ENCODE data around the gene CDK3. TPM values are rescaled to one million over a fixed set of nuclear protein-coding genes. Genes with fewer than 3 reads are reported as not detected.
"Not testable (repeated sequence)": the region's sequence is repeated elsewhere in the genome, so short reads cannot be mapped to it uniquely, and the experiment has no call there.

Gene CDK3
- total and polyA plus RNA-seq, 2 donors (not counting 1 experiment from before 2014, with no cell fraction given): 15.0 to 20.5 TPM

DNA sequence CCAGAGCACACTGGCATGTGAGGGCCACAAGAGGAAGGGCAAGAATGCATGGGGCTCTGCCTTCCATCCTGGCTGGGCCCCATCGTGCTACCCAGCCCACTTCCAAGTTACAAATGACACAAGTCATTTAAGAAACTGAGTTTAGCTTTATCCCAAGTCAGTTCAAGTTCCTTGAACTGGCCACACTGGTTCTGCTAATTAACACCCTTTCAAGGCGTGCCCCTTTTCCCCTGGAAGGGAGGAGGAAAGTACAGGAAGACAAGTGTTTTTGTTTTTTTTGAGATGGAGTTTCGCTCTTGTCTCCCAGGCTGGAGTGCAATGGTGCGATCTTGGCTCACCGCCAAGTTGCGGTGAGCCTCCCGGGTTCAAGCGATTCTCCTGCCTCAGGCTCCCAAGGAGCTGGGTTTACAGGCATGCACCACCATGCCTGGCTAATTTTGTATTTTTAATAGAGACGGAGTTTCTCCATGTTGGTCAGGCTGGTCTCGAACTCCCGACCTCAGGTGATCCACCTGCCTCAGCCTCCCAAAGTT is 43.9 kb downstream of the CDK3 start:
- ATAC-seq (ENCODE audit: low read depth); H3K27me3 Mint-ChIP-seq; H3K79me2 ChIP-seq (ENCODE audit: control insufficient read depth, insufficient read depth, low read length); H3K4me1 ChIP-seq (ENCODE audit: control insufficient read depth in 2 of 2, insufficient read depth in 2 of 2, low read length in 2 of 2); H2AFZ ChIP-seq (ENCODE audit: insufficient read depth, low read depth, low read length, poor library complexity, severe bottlenecking); H3K4me3 ChIP-seq (ENCODE audit: control extremely low read depth in 1 of 5, extremely low read depth in 1 of 5, insufficient read depth in 1 of 5, low read depth in 2 of 5, low read length in 4 of 5); CTCF ChIA-PET; H4K20me1 ChIP-seq (ENCODE audit: control insufficient read depth, insufficient read depth, low read length, poor library complexity, severe bottlenecking); H3K27ac Mint-ChIP-seq; H3K4me3 Mint-ChIP-seq; DNase-seq; H3K27ac ChIP-seq (ENCODE audit: low read length in 2 of 2); H3K9me3 Mint-ChIP-seq (ENCODE audit: insufficient read depth); H3K9me3 ChIP-seq (ENCODE audit: control extremely low read depth in 1 of 3, control insufficient read depth in 2 of 3, insufficient read depth in 1 of 3, low read length in 2 of 3); H3K27me3 ChIP-seq (replicated peaks in 1 of 4; ENCODE audit: control extremely low read depth in 1 of 4, control insufficient read depth in 3 of 4, insufficient read depth in 4 of 4, low read length in 3 of 4); H3K4me1 Mint-ChIP-seq; POLR2A ChIA-PET; intact Hi-C loops (cut with micrococcal nuclease); H3K9ac ChIP-seq (ENCODE audit: low read length); H3K4me2 ChIP-seq (replicated peaks; ENCODE audit: low read depth, low read length, poor library complexity, severe bottlenecking): not testable (repeated sequence)
- WGBS (ENCODE audit: insufficient coverage): 100% methylated on average over 6 of the region's 11 CpGs
- peaks cover 29 to 93% of the 10 kb centered on the region in 2 experiments for H3K36me3 ChIP-seq (replicated peaks in 1 of 2; ENCODE audit: control extremely low read depth in 1 of 2, control insufficient read depth in 1 of 2, extremely low read depth in 1 of 2, insufficient read depth in 2 of 2, low read length in 1 of 2)

DNA sequence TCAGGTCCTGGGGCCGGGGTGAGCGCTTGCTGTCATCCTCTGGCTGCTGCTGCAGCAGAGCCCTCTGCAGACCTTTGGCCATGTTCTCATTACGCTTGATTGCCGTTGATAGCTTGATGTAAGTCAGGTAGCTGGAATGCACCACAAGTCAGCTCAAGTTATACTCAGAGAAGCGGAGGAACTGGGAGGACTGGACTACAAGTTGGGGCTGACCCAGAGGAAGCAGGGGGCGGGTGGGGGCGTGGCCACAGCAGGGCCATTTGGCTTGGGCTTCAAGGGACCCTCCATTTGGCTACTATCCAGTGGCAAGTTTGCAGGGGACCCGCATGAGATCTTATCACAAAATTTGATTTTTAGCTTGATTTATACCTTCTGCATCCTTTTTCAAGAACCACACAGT is 45.4 kb downstream of the CDK3 start:
- 95% methylated on average over 6 of the region's 8 CpGs for WGBS (ENCODE audit: insufficient coverage)
- H3K79me2 ChIP-seq (ENCODE audit: control insufficient read depth, insufficient read depth, low read length): peaks cover 4% of the 10 kb centered on the region
- Mint-ChIP-seq H3K27ac (no peak overlapping the region), H3K27me3 (no peaks in the 10 kb centered on the region), H3K4me1 (peaks cover 6% of the 10 kb centered on the region), H3K9me3 (ENCODE audit: insufficient read depth) (no peaks in the 10 kb centered on the region), H3K4me3 (no peak overlapping the region)
- CTCF ChIA-PET: interaction anchor here (0.6 to 1.2 kb wide), 3 partner anchors 15 to 206 kb away, joined by 3 to 4 read pairs (median 3); no protein-coding TSS in a partner anchor
- H3K4me1 ChIP-seq (ENCODE audit: control insufficient read depth in 2 of 2, insufficient read depth in 2 of 2, low read length in 2 of 2): no peaks in the 10 kb centered on the region
- no peak overlapping the region for H3K27ac ChIP-seq (ENCODE audit: low read length in 2 of 2)
- no peaks in the 10 kb centered on the region for H3K27me3 ChIP-seq (replicated peaks in 1 of 4; ENCODE audit: control extremely low read depth in 1 of 4, control insufficient read depth in 3 of 4, insufficient read depth in 4 of 4, low read length in 3 of 4)
- DNase-seq (no peak), ATAC-seq (ENCODE audit: low read depth) (no peak)
- H3K9ac ChIP-seq (ENCODE audit: low read length): no peak overlapping the region
- TF ChIP-seq EZH2 (IDR thresholded peaks at IDR 0.05; ENCODE audit: borderline replicate concordance, insufficient read depth, low read depth, low read length, poor library complexity, severe bottlenecking): no peak
- TF ChIP-seq, protein P1, sequence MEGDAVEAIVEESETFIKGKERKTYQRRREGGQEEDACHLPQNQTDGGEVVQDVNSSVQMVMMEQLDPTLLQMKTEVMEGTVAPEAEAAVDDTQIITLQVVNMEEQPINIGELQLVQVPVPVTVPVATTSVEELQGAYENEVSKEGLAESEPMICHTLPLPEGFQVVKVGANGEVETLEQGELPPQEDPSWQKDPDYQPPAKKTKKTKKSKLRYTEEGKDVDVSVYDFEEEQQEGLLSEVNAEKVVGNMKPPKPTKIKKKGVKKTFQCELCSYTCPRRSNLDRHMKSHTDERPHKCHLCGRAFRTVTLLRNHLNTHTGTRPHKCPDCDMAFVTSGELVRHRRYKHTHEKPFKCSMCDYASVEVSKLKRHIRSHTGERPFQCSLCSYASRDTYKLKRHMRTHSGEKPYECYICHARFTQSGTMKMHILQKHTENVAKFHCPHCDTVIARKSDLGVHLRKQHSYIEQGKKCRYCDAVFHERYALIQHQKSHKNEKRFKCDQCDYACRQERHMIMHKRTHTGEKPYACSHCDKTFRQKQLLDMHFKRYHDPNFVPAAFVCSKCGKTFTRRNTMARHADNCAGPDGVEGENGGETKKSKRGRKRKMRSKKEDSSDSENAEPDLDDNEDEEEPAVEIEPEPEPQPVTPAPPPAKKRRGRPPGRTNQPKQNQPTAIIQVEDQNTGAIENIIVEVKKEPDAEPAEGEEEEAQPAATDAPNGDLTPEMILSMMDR (IDR thresholded peaks at IDR 0.05): no peak
- H2AFZ ChIP-seq (ENCODE audit: insufficient read depth, low read depth, low read length, poor library complexity, severe bottlenecking): no peak overlapping the region
- intact Hi-C loops (cut with micrococcal nuclease): no loop called here
- no peaks in the 10 kb centered on the region for H4K20me1 ChIP-seq (ENCODE audit: control insufficient read depth, insufficient read depth, low read length, poor library complexity, severe bottlenecking)
- H3K4me2 ChIP-seq (replicated peaks; ENCODE audit: low read depth, low read length, poor library complexity, severe bottlenecking): no peak overlapping the region
- POLR2A ChIA-PET: interaction anchor here (0.7 kb wide), 1 partner anchor 1034 kb away, joined by 4 read pairs; no protein-coding TSS in a partner anchor
- H3K9me3 ChIP-seq (ENCODE audit: control extremely low read depth in 1 of 3, control insufficient read depth in 2 of 3, insufficient read depth in 1 of 3, low read length in 2 of 3): no peaks in the 10 kb centered on the region
- H3K36me3 ChIP-seq (replicated peaks in 1 of 2; ENCODE audit: control extremely low read depth in 1 of 2, control insufficient read depth in 1 of 2, extremely low read depth in 1 of 2, insufficient read depth in 2 of 2, low read length in 1 of 2): peaks cover 28 to 93% of the 10 kb centered on the region in 2 experiments
- H3K4me3 ChIP-seq (ENCODE audit: control extremely low read depth in 1 of 5, extremely low read depth in 1 of 5, insufficient read depth in 1 of 5, low read depth in 2 of 5, low read length in 4 of 5): no peak overlapping the region
